ENCODE data around the gene DTD1. TPM values are rescaled to one million over a fixed set of nuclear protein-coding genes. Genes with fewer than 3 reads are reported as not detected.
A peak's percentile ranks its signal among the peaks of the same experiment; 100 is the strongest.

DTD1 gene
- total and polyA plus RNA-seq, 2 of the 13 experiments (the other 11 are each of a cell fraction or from before 2014, with no cell fraction given): 41.2 to 79.3 TPM

GRCh38 chr20:18566892-18567738 lies 20.7 kb upstream of the DTD1 start, which contains the start of gene SMIM26:
Gene SMIM26 (plus strand): TSS chr20:18567432. CDS start chr20:18567479, 47 bp downstream.
- ATAC-seq (peak; percentile 99), FAIRE-seq (peak; percentile 77), DNase-seq (ENCODE audit: low spot score) (peak; percentile 96)
- Histone ChIP-seq H3K79me2 (ENCODE audit: insufficient read depth, low read length) (peaks cover 24% of the 10 kb centered on the region), H2AFZ (ENCODE audit: low read length) (peak within 1 kb of the TSS; percentile 93), H3K27ac (ENCODE audit: extremely low read length, insufficient read depth, low read length) (peak within 1 kb of the TSS; percentile 83), H3K4me1 (ENCODE audit: insufficient read depth, low read length) (peaks cover 14% of the 10 kb centered on the region), H3K9me3 (ENCODE audit: low read length) (no peaks in the 10 kb centered on the region), H3K9ac (ENCODE audit: insufficient read depth, low read depth, low read length) (peak within 1 kb of the TSS; percentile 96), H4K20me1 (ENCODE audit: insufficient read depth, low read length) (no peaks in the 10 kb centered on the region), H3K4me2 (ENCODE audit: low read depth, low read length) (peak within 1 kb of the TSS; percentile 97), H3K36me3 (replicated peaks in 1 of 2; ENCODE audit: control insufficient read depth in 1 of 2, insufficient read depth in 2 of 2, low read length in 2 of 2) (peaks cover 0 to 15% of the 10 kb centered on the region in 2 experiments; a peak in 2 of 5 replicates), H3K27me3 (ENCODE audit: control insufficient read depth in 1 of 2, insufficient read depth in 2 of 2, low read length in 2 of 2) (no peaks in the 10 kb centered on the region; a peak in 1 of 5 replicates), H3K4me3 (replicated peaks in 1 of 3; ENCODE audit: insufficient read depth in 1 of 3, low read depth in 2 of 3, low read length in 3 of 3) (peak within 1 kb of the TSS; percentile 69 to 97 (median 89))
- intact Hi-C loops (cut with micrococcal nuclease; ENCODE audit: unreplicated experiment): loop anchor here (1.0 to 5.0 kb wide), 4 partner anchors 18 to 155 kb away; partner anchors contain the start of genes DZANK1, POLR3F and SEC23B
- CTCF ChIA-PET (ENCODE audit: low intra/inter-chr PET ratio, low total read pairs): no interaction called here
- BruUV-seq (replicated peaks): TSS peak; percentile 97
- in situ Hi-C loops (cut with HindIII; ENCODE audit: extremely low pct_ligation_motif_present, low pct_unique_long_range_greater_than_20kb): no loop called here
- 2% methylated on average over 35 of the region's 51 CpGs for WGBS (ENCODE audit: low lambda C conversion rate)
- POLR2A ChIA-PET: interaction anchor here (0.8 to 2.4 kb wide), 7 partner anchors 13 to 279 kb away, joined by 3 to 30 read pairs (median 5); partner anchors contain the start of genes DZANK1, POLR3F, RBBP9 and SEC23B
- TF ChIP-seq SAP130 (CRISPR knock-in tag; IDR thresholded peaks at IDR 0.05; ENCODE audit: low read depth) (peak; percentile 98), LRRFIP1 (CRISPR knock-in tag; conservative IDR thresholded peaks at IDR 0.05) (no peak), MXI1 (IDR thresholded peaks at IDR 0.05; ENCODE audit: borderline replicate concordance, low read depth, low read length) (peak; percentile 90; the same call in 2 of the 3 replicates), ZNF660 (CRISPR knock-in tag; IDR thresholded peaks at IDR 0.05; ENCODE audit: borderline replicate concordance, low read depth) (0 out of 2 replicates have a peak, but pooled peaks have one; percentile 67), ADNP (CRISPR knock-in tag; IDR thresholded peaks at IDR 0.05) (no peak), PHF8 (CRISPR knock-in tag; IDR thresholded peaks at IDR 0.05) (peak; percentile 100), EED (CRISPR knock-in tag; IDR thresholded peaks at IDR 0.05) (peak; percentile 86; the same call in 1 of the 2 replicates), TBX3 (IDR thresholded peaks at IDR 0.05; ENCODE audit: borderline replicate concordance) (peak; percentile 80), ZNF784 (CRISPR knock-in tag; IDR thresholded peaks at IDR 0.05; ENCODE audit: borderline replicate concordance) (peak; percentile 94), ZFP41 (CRISPR knock-in tag; IDR thresholded peaks at IDR 0.05; ENCODE audit: borderline replicate concordance) (0 out of 2 replicates have a peak, but pooled peaks have one; percentile 93), HNF1B (CRISPR knock-in tag; IDR thresholded peaks at IDR 0.05) (peak; percentile 94), TBP (CRISPR knock-in tag; IDR thresholded peaks at IDR 0.05) (peak; percentile 77; the same call in 1 of the 2 replicates), ZNF576 (CRISPR knock-in tag; IDR thresholded peaks at IDR 0.05) (no peak), BHLHE40 (IDR thresholded peaks at IDR 0.05; ENCODE audit: low read length) (peak; percentile 56), NR2F1 (CRISPR knock-in tag; IDR thresholded peaks at IDR 0.05) (peak; percentile 18 to 49; a peak in 3 of 4 replicates), ATM (IDR thresholded peaks at IDR 0.05; ENCODE audit: borderline replicate concordance) (no peak), GABPA (IDR thresholded peaks at IDR 0.05; ENCODE audit: low read depth, low read length) (peak; percentile 97), GABPA (CRISPR knock-in tag; IDR thresholded peaks at IDR 0.05; ENCODE audit: low read depth) (peak; percentile 99)
